Non-pigmented ciliary epithelial cell (primary cell): ENCODE data around the gene FGF11.

ENCODE experiments used
- DNase-seq: peaks from one replicate; pipeline ENCODE4 v3.0.0-alpha.2; 2010; ENCODE audit warnings: low read depth

FGF11 gene

DNA sequence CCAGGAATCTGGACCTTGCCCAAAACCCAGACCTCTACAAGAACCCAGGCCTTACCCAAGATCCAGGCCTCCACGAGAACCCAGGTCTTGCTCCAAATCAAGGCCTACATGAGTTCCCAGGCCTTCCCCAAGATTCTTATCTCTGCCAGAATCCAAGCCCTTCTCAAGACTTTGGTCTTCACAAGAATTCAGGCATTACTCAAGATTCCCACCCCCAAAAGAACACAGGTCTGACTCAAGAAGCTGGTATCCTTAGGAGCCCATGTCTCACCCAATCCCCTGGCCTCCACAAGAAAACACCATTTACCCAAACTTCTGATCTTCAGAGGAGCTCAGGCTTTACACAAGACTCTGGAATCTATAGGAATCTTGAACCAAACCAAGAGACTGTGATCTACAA is 8.1 kb upstream of the FGF11 start:
- no peak for DNase-seq

GRCh38 chr17:7432296-7432695 is 7.0 kb upstream of the FGF11 start:
- DNase-seq, result no peak

DNA sequence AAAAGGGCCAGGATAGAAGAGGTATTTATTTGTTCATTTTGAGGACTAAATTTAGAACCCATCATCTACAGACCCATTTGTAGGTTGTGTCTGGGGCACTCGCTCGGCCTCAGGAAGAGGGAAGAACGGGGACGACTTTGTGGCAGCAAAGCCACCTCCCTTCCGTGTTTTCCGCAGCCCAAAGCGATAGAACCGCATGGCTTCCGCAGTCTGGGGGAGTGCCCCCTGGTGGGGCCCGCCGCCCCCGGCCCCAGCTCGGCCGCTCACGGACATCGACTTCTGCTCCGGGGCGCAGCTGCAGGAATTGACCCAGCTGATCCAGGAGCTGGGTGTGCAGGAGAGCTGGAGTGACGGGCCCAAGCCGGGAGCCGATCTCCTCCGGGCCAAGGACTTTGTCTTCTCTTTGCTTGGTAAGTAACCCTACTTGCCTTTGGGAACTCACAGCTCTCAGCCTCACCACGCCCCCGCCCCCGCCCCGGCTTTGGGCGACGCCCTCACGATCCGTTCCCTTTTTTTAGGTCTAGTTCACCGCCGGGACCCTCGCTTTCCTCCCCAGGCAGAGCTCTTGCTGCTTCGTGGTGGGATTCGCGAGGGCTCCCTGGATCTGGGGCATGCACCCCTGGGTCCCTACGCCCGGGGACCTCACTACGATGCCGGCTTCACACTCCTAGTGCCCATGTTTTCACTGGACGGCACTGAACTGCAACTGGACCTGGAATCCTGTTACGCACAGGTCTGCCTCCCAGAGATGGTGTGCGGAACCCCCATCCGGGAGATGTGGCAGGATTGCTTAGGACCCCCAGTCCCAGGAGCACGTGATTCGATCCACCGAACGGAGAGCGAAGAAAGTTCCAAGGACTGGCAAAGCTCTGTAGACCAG is 3.4 kb upstream of the FGF11 start:
- no peak for DNase-seq

- DNase-seq, result no peak
Measured at GRCh38 chr17:7436556-7437368, 2.5 kb upstream of the FGF11 start.

- DNase-seq, result no peak
Measured at GRCh38 chr17:7437369-7437863, 1.9 kb upstream of the FGF11 start.

GRCh38 chr17:7437950-7438614 is 1.2 kb upstream of the FGF11 start:
- DNase-seq, result no peak

DNA sequence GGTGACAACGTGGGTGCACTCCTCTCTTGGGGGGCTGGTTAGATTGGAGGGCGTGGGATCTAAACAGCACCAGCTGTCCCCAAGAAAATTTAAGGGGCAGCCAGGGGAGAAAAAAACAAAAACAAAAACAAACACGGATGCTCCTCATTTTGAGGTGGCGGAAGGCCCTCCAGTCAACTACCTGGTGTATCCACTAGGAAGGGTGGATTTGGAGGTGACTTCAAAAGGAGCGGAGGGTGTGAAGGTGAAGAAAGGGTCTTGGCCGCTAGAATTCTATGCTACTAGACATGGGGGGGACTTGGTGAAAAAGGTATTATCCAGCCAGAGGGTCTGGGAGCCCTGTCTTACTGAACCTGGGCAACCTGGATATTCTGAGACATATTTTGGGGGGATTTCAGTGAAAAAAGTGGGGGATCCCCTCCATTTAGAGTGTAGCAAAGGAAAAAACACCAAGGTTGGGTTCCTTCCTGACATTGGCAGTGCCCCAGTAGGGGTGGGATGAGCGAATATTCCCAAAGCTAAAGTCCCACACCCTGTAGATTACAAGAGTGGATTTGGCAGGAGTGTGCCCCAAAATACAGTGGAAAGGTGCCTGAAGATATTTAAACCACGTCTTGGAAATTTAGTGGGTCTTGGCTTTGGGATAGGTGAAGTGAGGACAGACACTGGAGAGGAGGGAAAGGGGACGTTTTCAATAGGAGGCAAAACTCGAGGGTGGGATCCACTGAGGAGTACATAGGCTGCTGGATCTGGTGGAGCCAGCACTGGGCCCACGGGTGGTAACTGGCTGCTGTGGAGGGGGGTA is 454 bp upstream of the FGF11 start:
- no peak for DNase-seq

DNA sequence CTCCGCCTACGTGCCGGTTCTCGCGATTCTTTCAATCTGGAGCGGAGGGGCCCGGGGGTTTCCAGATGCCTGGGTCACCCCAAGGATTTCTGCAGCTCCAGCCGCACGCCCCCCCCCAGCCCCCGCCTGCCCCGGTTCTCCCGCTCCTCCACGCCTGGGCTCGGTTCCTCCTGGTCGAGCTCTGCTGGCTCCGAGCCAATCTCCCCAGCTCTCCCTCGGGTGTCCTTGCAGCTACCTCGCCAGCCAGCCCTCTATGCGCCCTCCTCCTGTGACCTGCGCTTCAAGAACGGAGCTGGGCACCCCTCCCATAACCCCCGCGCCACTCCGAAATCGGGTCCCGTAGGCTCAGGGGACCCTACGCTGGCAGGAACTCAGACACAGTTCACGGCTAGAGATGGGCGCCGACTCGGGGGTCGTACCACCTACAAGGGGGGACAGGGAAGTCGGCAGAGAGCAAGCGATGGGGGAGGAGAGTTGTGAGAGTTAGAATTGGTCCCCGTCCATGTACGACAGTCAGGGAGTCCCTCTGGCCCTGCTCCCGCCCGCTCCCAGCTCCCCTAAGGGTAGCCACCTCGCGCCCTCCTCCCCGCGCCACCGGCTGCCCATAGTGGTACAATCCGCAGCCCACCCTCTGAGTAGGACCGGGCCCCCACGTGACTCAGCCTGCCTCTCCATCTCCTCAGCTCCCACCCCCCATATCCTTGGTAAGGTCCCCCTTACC is 961 bp downstream of the FGF11 start:
- no peak for DNase-seq

DNA sequence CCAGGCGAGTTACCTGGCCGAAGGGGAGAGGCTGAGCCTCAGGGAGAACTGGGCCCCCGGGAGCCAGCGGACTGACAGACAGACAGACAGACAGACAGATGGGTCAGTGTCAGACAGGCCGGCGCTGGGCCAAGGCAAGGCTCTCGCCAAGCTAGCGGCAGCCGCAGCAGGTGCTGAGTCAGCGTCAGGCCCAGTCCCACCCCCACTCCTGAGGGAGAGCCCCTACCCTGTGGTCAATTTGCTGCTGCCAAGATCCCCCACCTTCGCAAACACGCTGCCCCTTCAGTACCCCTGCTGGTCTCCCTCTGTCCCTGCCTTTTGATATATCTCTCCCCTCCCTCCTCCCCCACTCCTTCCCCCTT is 1.5 kb downstream of the FGF11 start:
- no peak for DNase-seq

DNA sequence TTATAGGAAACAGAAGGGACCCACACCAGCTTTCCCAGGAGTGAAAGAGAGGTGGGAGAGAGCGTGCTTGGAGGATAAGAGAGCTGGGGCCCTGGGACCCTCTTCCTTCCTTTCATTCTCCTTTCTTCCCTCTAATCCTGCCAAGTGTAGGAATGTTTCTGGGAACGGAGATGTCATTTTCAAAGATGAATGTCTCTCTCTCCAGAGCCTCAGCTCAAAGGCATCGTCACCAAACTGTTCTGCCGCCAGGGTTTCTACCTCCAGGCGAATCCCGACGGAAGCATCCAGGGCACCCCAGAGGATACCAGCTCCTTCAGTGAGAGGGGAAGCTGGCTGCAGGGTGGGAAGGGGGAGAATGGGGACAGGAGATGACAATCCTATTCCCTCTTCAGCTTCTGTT is 2.0 kb downstream of the FGF11 start:
- DNase-seq, result no peak

- DNase-seq, result no peak
Measured at GRCh38 chr17:7442142-7442541, 2.8 kb downstream of the FGF11 start.

GRCh38 chr17:7443499-7444485 is 4.5 kb downstream of the FGF11 start:
- no peak for DNase-seq

GRCh38 chr17:7444682-7445618 is 5.6 kb downstream of the FGF11 start, which contains the start of gene CHRNB1:
Gene CHRNB1, plus strand, starts transcription at chr17:7445061. Its CDS starts 67 bp downstream, at chr17:7445128.
- DNase-seq, result no peak

- DNase-seq, result no peak
Measured at GRCh38 chr17:7445619-7445968, 6.3 kb downstream of the FGF11 start.

DNA sequence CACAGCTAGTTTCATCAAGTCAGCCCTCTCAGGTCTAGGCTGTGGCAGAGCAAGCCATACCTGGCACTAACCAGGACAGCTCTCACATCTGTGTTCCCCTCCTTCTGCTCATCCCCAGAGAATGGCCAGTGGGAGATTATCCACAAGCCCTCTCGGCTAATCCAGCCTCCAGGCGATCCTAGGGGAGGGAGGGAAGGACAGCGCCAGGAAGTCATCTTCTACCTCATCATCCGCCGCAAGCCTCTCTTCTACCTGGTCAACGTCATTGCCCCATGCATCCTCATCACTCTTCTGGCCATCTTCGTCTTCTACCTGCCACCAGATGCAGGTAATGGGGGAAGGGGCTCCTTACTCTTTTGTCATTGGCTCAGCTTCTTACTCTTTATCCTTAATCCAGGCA is 9.1 kb downstream of the FGF11 start:
- DNase-seq, result no peak

GRCh38 chr17:7459961-7460545 is 20.7 kb downstream of the FGF11 start:
- no peak for DNase-seq

GRCh38 chr17:7460850-7461660 is 21.7 kb downstream of the FGF11 start:
- no peak for DNase-seq
